Measurements from ENCODE around the gene NDUFV1.
"Not testable (repeated sequence)": the region's sequence is repeated elsewhere in the genome, so short reads cannot be mapped to it uniquely, and the experiment has no call there.

NDUFV1 gene

GRCh38 chr11:67627812-67628624 is 21.3 kb downstream of the NDUFV1 start:
- DNase-seq (ENCODE audit: low spot score), result no peak

- DNase-seq (ENCODE audit: low spot score), result no peak
These were observed 22.1 kb downstream of the NDUFV1 start for GRCh38 chr11:67628710-67629385.

GRCh38 chr11:67629386-67630227 is 22.9 kb downstream of the NDUFV1 start, which contains the start of gene NUDT8:
Gene NUDT8, minus strand, starts transcription at chr11:67629937. Its CDS starts 26 bp downstream, at chr11:67629911.
- peak; percentile 82 for DNase-seq (ENCODE audit: low spot score)

GRCh38 chr11:67630228-67630942 is 23.6 kb downstream of the NDUFV1 start:
- DNase-seq (ENCODE audit: low spot score), result peak; percentile 96

GRCh38 chr11:67630943-67631331 is 24.2 kb downstream of the NDUFV1 start:
- no peak for DNase-seq (ENCODE audit: low spot score)

- no peak for DNase-seq (ENCODE audit: low spot score)
These were observed 24.7 kb downstream of the NDUFV1 start for GRCh38 chr11:67631411-67631810.

- no peak for DNase-seq (ENCODE audit: low spot score)
These were observed 25.1 kb downstream of the NDUFV1 start for GRCh38 chr11:67631853-67632174.

- DNase-seq (ENCODE audit: low spot score), result peak; percentile 18
These were observed 25.6 kb downstream of the NDUFV1 start for GRCh38 chr11:67632175-67632981.

- DNase-seq (ENCODE audit: low spot score), result no peak
These were observed 26.4 kb downstream of the NDUFV1 start for GRCh38 chr11:67632982-67633755.

GRCh38 chr11:67633758-67634365 is 27.1 kb downstream of the NDUFV1 start:
- no peak for DNase-seq (ENCODE audit: low spot score)

GRCh38 chr11:67634366-67635230 is 27.9 kb downstream of the NDUFV1 start:
- no peak for DNase-seq (ENCODE audit: low spot score)

GRCh38 chr11:67635231-67635521 is 28.4 kb downstream of the NDUFV1 start:
- DNase-seq (ENCODE audit: low spot score), result no peak

GRCh38 chr11:67636962-67637361 is 30.2 kb downstream of the NDUFV1 start:
- no peak for DNase-seq (ENCODE audit: low spot score)

- DNase-seq (ENCODE audit: low spot score), result not testable (repeated sequence)
These were observed 30.7 kb downstream of the NDUFV1 start for GRCh38 chr11:67637441-67637840.

GRCh38 chr11:67638535-67639437 is 32.0 kb downstream of the NDUFV1 start:
- DNase-seq (ENCODE audit: low spot score), result no peak

- DNase-seq (ENCODE audit: low spot score), result no peak
These were observed 32.7 kb downstream of the NDUFV1 start, which contains the start of gene TBX10 for GRCh38 chr11:67639438-67639859. Gene TBX10, minus strand, starts transcription at chr11:67639763. Its CDS starts 291 bp downstream, at chr11:67639472.

- DNase-seq (ENCODE audit: low spot score), result peak; percentile 25
These were observed 33.5 kb downstream of the NDUFV1 start for GRCh38 chr11:67640021-67640757.
